ENCODE results near the gene SLC22A23.
"Not testable (repeated sequence)": the region's sequence is repeated elsewhere in the genome, so short reads cannot be mapped to it uniquely, and the experiment has no call there.

Gene SLC22A23

DNA sequence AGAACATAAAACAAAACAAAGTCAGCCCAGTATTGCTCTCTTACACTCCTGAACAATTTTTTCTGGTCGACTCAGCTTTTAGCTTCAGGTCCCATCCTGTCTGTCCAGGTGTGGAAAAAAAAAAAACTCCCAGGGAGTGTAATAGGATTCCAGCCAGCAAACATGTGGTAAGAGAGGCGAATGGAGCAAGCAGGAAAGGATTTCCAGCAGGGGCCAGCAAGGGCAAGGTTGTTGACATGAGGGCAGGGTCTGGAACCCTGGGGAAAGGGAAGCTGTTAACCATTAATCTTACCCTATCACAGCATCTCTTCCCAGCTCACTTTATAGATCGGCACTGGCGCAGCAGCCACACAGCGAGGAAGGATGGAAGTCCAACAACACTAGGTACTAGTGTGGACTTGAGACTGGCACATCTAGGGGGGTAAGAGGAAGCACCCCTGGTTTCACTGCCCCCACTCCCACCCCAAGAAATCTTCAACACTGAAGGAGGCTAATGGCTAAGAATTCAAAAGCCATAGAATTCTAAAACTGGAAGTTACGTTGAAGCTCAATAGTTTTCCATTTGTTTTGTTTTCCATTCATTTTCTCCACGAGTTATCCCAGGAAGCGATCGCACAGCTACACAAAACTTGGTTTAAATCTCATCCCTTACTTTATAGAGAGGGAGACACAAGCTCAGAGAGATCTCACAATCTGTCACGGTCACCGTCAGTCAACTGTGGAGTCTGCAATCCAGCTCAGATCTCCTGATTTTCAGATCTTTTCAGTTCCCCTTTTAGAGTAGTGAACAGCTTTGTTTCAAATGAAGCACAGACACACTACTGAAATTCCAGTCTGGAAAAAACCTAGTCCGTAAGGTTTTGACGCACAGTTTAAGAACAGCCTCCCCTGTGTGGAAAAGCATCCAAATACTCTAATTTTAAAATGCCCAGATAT is 53.3 kb downstream of the SLC22A23 start:
- DNase-seq (ENCODE audit: low read depth): no peak

DNA sequence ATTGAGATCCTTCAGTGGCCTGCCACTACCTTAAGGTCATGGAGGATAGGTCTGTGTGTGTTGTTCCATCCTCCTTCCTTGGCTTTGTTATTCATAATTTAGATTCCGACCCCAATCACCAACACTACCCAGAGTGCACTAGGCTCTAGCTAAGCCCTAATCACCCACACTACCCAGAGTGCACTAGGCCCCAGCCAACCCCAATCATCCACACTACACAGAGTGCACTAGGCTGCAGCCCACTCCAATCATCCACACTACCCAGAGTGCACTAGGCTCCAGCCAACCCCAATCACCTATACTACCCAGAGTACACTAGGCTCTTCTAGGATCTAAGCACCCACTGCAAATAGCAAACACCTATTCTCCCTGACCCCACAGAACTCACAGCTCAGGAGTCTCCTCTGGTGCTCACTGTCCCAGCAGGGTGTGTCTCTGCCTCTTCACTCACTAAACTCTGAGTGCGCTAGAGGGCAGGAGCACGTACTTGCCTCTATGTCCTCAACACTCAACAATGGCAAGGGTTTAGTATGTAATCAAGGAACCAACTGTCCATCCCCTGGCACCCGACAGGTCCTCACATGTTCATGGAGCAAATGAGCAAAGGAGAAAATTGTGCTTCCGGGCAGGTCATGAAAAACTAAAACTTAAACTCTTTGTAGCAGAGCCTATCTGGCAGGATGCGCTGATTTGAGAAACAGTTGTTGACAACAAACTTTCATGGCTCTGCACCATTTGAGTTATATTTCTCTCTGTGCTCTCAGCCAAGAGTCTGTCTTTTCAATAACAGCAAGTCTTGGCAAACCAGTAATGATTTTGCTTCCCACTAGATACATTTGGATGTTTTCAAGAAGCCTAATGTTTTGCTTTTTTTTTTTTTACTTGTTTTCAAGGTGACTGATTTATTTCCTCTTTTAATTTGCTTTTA is 54.3 kb downstream of the SLC22A23 start:
- no peak for DNase-seq (ENCODE audit: low read depth)

DNA sequence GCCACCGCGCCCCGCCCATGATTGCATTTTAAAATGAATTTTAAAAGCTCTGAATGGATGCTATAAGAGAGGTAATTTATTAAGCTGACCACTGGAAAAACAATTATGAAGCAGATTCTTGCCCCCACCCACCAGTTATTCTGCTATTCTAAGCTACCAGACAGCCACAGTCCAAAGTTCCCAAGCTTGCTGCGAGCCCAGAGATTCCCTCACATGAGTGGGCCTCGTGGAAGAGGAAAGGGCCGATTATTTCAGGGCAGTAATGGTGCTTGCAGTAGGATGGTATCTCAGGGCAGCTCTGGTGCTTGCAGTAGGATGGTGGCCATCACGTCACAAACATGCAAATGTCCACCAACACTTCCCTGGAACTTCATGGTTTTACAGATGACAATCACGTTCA is 56.7 kb downstream of the SLC22A23 start:
- DNase-seq (ENCODE audit: low read depth): no peak

DNA sequence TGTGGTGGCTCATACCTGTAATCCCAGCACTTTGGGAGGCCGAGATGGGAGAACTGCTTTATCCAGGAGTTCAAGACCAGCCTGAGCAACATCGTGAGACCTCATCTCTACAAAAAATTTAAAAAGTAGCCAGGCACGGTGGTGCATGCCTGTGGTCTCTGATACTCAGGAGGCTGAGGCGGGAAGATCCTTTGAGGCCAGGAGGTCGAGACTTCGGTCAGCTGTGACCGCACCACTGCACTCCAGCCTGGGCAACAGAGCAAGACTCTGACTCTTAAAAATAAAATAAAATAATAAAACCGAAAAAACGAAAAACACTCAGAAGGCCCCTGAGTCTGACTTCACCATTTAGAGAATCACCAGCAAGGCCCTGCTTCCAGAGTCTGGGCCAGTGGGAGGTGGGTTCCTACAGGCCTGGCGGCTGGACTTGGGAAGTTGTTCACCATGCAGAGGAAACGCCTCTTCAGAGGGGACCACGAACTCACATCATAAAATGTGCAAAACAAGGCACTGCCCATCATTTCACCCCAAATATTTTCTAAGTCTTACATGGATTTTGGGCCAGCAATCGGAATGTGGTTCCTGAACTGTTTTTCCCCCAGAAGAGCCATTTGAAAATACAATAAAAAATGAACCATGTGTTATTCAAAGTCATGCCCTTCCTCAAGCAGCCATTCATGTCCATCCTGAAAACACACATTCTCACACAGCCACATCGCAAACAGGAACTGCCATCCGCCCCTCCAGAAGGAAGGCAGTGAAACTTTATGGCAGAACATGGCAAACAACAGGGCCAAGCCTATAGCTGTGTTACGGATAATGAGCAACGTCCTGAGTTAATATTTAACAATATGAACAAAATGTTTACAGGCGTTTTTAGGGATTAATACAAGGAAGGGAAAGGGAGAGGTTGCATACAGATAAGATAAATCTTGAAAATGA is 57.8 kb downstream of the SLC22A23 start:
- DNase-seq (ENCODE audit: low read depth): no peak

DNA sequence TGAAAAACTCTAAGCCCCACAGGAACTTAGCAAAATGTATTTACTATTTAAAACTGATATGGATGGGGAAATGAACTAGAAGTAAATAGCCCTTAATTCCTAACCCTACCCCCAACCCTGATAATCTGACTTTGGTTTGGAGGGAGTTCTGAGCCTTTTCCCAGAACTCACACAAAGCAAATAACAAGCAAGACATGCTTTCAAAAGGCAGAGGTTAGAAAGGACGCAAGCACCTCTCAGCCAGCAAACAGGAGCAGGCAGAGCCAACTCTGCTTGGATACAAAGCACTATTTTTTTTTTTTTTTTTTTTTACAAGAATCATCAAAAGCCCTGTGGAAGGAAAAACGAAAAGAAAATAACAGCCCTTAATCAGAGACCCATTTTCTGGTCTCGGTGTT is 58.7 kb downstream of the SLC22A23 start:
- DNase-seq (ENCODE audit: low read depth): no peak

DNA sequence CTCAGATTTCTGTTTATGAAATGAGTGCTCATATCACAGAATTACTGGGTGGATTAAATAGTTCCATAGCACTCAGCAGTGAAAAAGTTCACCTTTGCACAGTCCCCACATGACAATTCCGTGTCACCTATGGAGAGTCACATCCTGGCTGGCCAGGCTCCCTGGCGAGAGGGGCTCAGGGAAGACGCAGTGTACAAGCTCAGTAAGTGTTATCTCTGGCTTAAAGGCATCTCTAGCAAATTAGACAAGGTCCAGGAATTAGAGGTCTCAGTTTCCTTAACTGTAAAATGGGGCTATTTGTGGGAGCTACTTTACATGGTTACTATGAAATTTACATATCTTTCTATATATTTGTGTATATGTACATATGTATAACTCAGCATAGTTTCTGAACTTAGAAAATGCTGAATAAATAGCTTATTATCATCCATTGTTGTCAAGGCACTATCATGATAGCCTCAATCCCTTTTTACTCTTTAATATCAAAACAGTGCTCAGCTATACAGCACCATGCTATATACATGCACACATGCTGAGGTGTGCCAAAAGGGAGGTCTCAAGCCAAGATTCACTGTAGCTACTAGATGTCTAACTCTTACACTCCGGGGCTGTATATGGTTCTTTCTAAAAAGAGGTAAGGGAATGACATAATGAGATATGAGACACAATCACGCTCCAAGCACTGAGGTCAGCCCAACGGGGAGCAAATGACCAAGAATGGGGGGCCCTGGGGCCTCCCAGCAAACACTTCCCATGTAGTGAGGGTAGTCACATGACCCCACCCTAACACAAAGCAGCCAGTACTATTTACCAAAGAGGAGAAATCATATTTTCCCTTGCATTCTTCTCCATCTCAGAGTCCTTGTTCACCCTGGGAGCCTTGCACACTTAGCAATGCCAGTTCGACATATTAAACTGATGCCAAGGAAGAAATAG is 59.4 kb downstream of the SLC22A23 start:
- no peak for DNase-seq (ENCODE audit: low read depth)

DNA sequence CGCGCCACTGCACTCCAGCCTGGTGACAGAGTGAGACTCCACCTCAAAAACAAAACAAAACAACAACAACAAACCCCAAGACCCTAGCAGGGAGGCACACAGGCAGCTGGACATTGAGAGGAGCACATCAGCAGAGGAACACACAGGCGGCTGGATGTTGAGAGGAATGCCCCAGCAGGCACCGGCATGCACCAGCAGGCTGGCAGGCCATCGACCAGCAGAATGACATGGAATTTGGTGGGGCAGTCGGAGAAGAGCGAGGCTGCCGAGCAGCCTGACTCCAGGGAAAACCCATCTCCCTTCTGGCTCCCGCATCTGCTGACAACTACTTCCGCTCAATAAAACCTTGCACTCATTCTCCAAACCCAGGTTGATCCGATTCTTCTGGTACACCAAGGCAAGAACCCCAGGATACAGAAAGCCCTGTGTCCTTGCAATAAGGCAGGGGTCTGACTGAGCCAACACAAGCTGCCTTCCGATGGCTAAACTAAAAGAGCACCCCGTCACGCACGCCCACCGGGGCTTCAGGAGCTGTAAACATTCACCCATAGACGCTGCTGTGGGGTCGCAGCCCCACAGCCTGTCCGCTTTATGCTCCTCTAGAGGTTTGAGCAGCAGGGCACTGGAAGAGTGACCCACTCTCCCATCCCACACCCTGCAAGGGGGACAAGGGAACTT is 60.2 kb downstream of the SLC22A23 start:
- DNase-seq (ENCODE audit: low read depth): no peak

DNA sequence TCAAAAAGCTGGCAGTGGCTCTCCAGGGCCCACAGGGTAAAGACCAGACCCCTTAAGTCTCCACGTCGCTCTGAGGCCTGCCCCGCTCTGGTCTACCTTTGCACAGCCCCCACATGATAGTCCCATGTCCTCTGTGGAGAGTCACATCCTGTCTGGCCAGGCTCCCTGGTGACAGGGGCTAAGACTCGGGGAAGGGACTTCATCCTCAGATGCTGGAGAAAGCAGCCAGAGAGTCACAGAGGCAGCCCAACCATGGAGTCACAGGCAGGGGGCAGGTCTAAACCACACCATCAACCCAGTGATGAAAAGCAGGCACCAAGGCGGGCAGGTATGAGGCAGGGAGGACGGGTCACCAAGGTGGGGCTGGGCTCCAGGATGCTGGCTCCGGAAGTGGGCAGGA is 62.2 kb downstream of the SLC22A23 start:
- no peak for DNase-seq (ENCODE audit: low read depth)

DNA sequence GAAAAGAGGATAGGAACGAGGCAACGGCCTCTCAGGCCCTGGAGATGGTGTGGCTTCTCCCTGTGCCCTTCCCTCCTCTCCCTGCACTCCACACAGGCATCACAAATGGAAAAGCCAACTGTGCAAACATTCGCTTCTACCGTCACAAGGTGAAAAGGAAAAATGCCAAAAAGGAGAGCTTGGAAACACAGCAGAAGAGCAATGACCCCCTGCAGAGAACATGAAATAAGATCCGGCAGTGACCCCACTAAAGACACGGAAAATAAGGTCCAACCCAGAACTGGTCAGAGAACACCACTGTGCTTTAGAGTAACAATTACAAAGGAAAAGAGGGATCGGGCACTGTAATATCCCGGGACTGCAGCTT is 63.0 kb downstream of the SLC22A23 start:
- DNase-seq (ENCODE audit: low read depth): no peak

DNA sequence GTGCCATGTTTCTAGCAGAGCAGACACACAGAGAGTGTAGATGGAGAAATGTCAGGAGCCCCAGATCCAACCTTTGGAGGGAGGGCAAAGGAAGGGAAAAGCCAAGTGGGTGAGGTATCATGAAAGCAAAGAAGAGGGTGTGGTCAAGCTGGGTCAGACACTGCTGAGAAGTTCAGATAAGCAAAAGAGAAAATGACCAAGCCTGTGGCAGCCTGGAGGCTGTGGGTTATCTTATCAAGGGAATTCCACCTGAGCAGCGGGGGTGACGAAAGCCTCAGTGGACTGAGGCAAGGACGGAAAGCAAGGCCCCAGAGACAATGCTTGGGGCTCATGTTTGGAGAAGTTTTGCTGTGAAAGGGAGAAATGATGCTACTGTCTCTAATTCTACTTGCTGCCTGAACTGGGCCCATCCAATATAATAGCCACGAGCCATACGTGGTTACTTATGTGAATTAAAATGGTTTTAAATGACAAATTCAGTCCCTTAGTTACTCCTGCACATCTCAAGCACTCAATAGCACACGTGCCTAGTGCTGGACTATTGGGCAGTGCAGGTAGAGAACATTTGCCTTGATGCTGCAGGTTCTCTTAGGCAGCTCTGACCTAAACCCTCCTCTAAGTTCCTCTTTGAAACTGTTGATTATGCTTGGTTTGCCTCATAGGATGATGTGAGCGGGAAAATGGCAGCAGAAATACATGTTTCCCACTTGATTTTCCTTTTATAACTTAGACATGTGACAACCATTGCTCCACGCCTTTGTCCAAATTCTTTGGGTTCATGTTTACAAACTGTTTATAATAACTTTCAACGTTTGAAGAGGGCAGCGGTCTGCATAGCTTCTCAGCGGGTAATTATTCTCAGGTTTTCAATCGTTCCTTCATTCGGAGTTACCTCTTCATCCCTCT is 63.7 kb downstream of the SLC22A23 start:
- DNase-seq (ENCODE audit: low read depth): no peak

DNA sequence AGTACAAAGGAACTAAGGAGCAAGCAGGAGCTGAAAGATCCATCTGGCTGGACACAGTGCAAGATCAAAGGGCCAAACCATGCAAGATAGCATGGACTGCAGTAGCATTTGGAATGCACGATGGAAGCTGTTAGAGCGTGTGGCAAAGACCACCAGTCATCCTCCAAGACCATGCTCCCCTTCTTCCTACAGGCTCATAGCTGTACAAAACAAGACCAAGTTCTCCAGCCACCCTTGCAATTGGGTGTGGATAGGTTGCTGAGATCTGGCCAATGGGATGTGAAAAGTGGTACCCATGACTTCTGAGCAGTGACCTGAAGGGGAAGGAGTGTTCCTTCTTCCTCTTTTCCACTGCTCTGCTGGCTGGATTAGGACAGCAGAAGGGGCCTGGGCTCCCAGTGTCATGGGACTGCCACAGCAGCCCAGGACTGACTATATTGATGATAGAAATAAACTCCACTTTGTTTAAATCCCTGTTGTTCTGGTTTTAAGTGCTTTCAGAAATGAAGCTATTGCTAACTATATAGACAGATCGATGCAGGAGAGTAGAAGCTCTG is 64.9 kb downstream of the SLC22A23 start:
- DNase-seq (ENCODE audit: low read depth): no peak

DNA sequence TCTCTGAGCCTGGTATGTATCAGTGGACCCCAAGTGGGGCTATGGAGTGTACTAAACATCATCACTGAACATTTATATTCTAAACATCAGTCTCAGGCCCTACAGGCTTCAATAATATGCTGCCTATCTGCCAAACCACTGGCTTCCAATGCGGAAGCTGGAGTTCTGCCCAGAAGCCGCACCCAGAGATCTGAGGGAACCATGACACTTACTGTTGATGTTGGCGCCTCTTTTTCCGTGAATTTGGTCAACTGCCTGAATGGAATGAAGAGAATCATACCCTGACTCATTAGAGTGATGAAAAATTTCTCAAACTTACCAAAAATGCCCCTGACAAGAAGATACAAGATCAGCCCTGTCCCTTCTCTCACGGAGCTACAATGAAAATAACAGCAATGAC is 66.2 kb downstream of the SLC22A23 start:
- no peak for DNase-seq (ENCODE audit: low read depth)

DNA sequence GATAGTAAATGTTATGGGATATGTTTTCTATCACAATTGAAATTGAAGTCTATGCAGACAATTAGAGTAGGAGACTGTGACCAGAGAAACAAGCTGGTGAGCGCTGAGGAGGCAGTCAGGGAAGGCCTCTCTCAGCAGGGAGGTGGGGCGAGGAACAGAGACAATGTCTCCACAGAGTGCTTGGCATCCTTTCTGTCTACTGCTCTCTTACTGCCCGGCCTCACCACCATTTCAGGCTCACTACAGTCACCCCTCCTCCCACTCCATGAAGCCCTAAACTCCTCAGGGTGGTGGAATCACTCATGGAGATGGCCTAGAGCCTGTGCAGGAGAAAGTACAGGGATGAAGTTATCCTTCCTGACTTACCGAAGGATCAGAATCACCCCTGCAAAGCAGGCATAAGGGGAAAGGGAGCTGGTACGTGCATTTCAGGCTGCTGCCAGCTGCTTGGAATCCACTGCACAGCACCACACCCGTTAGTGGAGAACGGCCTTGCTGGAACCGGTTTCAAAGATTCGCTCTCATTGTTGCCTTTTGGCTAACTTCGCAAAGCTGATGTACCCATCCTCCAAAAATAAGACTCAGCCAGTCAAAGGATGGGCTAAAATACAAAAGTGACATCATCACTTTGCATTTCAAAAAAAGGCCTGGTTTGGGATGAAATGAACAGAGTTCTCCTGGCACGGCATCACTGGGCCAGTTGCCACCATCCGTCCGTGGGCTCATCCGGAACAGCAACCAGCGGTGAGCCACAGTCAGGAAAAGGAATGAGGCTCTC is 67.3 kb downstream of the SLC22A23 start:
- DNase-seq (ENCODE audit: low read depth): no peak

DNA sequence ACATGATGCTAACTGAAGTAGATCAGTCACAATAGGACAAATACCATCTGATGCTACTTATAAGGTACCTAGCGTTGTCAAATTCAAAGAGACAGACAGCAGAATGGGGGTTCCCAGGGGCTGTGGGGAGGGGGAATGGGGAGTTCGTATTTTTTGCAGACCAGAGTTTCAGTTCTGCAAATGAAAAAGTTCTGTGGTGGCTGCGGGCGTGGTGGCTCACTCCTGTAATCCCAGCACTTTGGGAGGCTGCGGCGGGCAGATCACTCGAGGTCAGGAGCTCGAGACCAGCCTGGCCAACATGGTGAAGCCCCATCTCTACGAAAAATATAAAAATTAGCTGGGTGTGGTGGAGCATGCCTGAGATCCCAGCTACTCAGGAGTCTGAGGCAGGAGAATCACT is 68.1 kb downstream of the SLC22A23 start:
- no peak for DNase-seq (ENCODE audit: low read depth)

DNA sequence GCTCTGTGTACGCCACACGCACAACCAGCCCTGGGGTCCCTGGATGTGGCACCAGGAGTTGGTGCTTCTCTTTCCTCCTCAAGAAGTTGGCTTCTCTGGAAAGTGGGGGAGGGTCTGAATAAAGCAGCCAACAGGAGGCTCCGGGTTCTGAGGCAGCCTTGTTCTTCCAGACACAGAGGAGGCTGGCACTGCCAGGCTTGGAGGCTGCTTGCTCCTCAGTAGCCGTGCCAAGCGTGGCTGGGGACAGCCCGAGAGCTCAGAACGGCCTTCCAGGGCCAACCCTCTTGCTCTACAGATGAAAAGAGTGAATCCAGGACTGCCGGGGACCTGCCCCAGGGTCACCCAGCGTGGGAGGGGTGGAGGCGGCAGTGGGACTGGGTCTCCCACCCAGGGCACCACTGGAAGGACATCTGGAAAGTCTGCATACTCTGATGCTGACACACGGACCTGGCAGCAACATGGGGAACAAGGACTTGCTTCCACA is 70.4 kb downstream of the SLC22A23 start:
- DNase-seq (ENCODE audit: low read depth): no peak

DNA sequence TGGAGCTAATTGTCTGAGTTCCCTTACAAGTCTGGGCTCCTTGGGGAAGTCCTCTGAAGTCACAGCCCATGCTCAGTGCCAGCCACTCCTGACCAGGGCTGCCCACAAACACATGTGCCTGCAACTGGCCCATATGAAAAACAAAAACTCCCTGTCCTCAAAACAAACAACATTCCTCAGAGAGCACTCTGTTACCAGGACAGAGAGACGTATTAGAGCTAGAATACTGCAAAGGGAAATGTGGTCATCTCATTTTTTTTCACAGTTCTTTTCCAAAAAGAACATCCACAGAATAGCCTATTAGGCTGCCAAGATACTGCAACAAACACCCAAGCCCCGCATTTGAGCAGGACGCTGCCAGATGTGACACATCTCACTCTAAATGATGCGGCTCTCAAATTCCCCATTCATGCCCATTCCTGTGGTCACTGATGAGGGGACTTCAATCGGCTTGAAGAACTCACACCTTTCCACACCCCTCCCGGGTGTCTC is 71.1 kb downstream of the SLC22A23 start:
- no peak for DNase-seq (ENCODE audit: low read depth)

DNA sequence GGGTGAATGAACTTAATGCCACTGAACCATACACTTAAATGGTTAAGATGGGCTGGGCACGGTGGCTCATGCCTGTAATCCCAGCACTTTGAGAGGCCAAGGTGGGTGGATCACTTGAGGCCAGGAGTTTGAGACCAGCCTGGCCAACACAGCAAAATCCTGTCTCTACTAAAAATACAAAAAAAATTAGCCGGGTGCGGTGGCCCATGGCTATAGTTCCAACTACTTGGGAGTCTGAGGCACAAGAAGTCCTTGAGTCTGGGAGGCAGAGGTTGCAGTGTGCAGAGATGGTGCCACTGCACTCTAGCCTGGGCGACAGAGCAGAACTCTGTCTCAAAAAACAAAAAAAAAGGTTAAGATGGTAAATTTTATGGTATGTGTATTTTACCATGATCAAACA is 71.7 kb downstream of the SLC22A23 start:
- not testable (repeated sequence) for DNase-seq (ENCODE audit: low read depth)
